ENCODE measurements around the gene CSMD2.
A peak's percentile ranks its signal among the peaks of the same experiment; 100 is the strongest.
"Not testable (repeated sequence)": the region's sequence is repeated elsewhere in the genome, so short reads cannot be mapped to it uniquely, and the experiment has no call there.

CSMD2 gene

GRCh38 chr1:34025675-34026074 lies 139.4 kb downstream of the CSMD2 start:
- Histone ChIP-seq H3K4me3 (ENCODE audit: low read length) (no peak overlapping the region), H3K9me3 (ENCODE audit: insufficient read depth, low read depth, low read length) (no peaks in the 10 kb centered on the region), H3K36me3 (ENCODE audit: insufficient read depth, low read length) (no peaks in the 10 kb centered on the region), H3K9ac (ENCODE audit: low read depth, low read length) (no peak overlapping the region), H3K27me3 (ENCODE audit: insufficient read depth, low read length) (no peaks in the 10 kb centered on the region), H3K27ac (ENCODE audit: low read depth, low read length) (no peak overlapping the region), H3K4me1 (ENCODE audit: insufficient read depth, low read length) (no peaks in the 10 kb centered on the region)
- WGBS = 94% methylated on average over 3 of the region's 3 CpGs

- 92% methylated on average over 4 of the region's 4 CpGs for WGBS
- Histone ChIP-seq H3K36me3 (ENCODE audit: insufficient read depth, low read length) (no peaks in the 10 kb centered on the region), H3K9me3 (ENCODE audit: insufficient read depth, low read depth, low read length) (no peaks in the 10 kb centered on the region), H3K4me1 (ENCODE audit: insufficient read depth, low read length) (peaks cover 8% of the 10 kb centered on the region; the same call in 1 of the 2 replicates), H3K4me3 (ENCODE audit: low read length) (no peak overlapping the region), H3K27me3 (ENCODE audit: insufficient read depth, low read length) (no peaks in the 10 kb centered on the region), H3K9ac (ENCODE audit: low read depth, low read length) (no peak overlapping the region), H3K27ac (ENCODE audit: low read depth, low read length) (no peak overlapping the region)
Measured at GRCh38 chr1:34024485-34024884, 140.5 kb downstream of the CSMD2 start.

GRCh38 chr1:34019741-34020552 lies 145.1 kb downstream of the CSMD2 start:
- Histone ChIP-seq H3K27ac (ENCODE audit: low read depth, low read length) (peak overlapping the region; percentile 42; the same call in 1 of the 2 replicates), H3K27me3 (ENCODE audit: insufficient read depth, low read length) (no peaks in the 10 kb centered on the region), H3K4me1 (ENCODE audit: insufficient read depth, low read length) (peaks cover 11% of the 10 kb centered on the region; the same call in 1 of the 2 replicates), H3K9me3 (ENCODE audit: insufficient read depth, low read depth, low read length) (no peaks in the 10 kb centered on the region), H3K9ac (ENCODE audit: low read depth, low read length) (no peak overlapping the region), H3K4me3 (ENCODE audit: low read length) (no peak overlapping the region), H3K36me3 (ENCODE audit: insufficient read depth, low read length) (no peaks in the 10 kb centered on the region)
- WGBS = 79% methylated on average over 7 of the region's 7 CpGs

GRCh38 chr1:34018285-34018684 lies 146.7 kb downstream of the CSMD2 start:
- H3K9me3 ChIP-seq (ENCODE audit: insufficient read depth, low read depth, low read length) = no peaks in the 10 kb centered on the region
- H3K4me1 ChIP-seq (ENCODE audit: insufficient read depth, low read length) = peaks cover 11% of the 10 kb centered on the region; the same call in 1 of the 2 replicates
- no peak overlapping the region for H3K4me3 ChIP-seq (ENCODE audit: low read length)
- no peaks in the 10 kb centered on the region for H3K27me3 ChIP-seq (ENCODE audit: insufficient read depth, low read length)
- H3K9ac ChIP-seq (ENCODE audit: low read depth, low read length) = no peak overlapping the region
- H3K36me3 ChIP-seq (ENCODE audit: insufficient read depth, low read length) = no peaks in the 10 kb centered on the region
- 78% methylated on average over 2 of the region's 2 CpGs for WGBS
- H3K27ac ChIP-seq (ENCODE audit: low read depth, low read length) = no peak overlapping the region

GRCh38 chr1:34016281-34016680 lies 148.7 kb downstream of the CSMD2 start:
- peaks cover 11% of the 10 kb centered on the region; the same call in 1 of the 2 replicates for H3K4me1 ChIP-seq (ENCODE audit: insufficient read depth, low read length)
- H3K9me3 ChIP-seq (ENCODE audit: insufficient read depth, low read depth, low read length); H3K36me3 ChIP-seq (ENCODE audit: insufficient read depth, low read length); H3K4me3 ChIP-seq (ENCODE audit: low read length); H3K9ac ChIP-seq (ENCODE audit: low read depth, low read length); H3K27ac ChIP-seq (ENCODE audit: low read depth, low read length); H3K27me3 ChIP-seq (ENCODE audit: insufficient read depth, low read length): not testable (repeated sequence)
- 100% methylated on average over 1 of the region's 3 CpGs for WGBS

- 63% methylated on average over 11 of the region's 11 CpGs for WGBS
- H3K27ac ChIP-seq (ENCODE audit: low read depth, low read length) = no peak overlapping the region
- H3K4me3 ChIP-seq (ENCODE audit: low read length) = no peak overlapping the region
- H3K9ac ChIP-seq (ENCODE audit: low read depth, low read length) = no peak overlapping the region
- no peaks in the 10 kb centered on the region for H3K36me3 ChIP-seq (ENCODE audit: insufficient read depth, low read length)
- H3K9me3 ChIP-seq (ENCODE audit: insufficient read depth, low read depth, low read length) = no peaks in the 10 kb centered on the region
- no peaks in the 10 kb centered on the region for H3K27me3 ChIP-seq (ENCODE audit: insufficient read depth, low read length)
- H3K4me1 ChIP-seq (ENCODE audit: insufficient read depth, low read length) = no peaks in the 10 kb centered on the region
Measured at GRCh38 chr1:34013958-34014737, 150.9 kb downstream of the CSMD2 start.

GRCh38 chr1:34013136-34013535 lies 151.9 kb downstream of the CSMD2 start:
- WGBS = 88% methylated on average over 10 of the region's 10 CpGs
- Histone ChIP-seq H3K4me3 (ENCODE audit: low read length) (no peak overlapping the region), H3K9me3 (ENCODE audit: insufficient read depth, low read depth, low read length) (no peaks in the 10 kb centered on the region), H3K4me1 (ENCODE audit: insufficient read depth, low read length) (no peaks in the 10 kb centered on the region), H3K27ac (ENCODE audit: low read depth, low read length) (no peak overlapping the region), H3K27me3 (ENCODE audit: insufficient read depth, low read length) (no peaks in the 10 kb centered on the region), H3K36me3 (ENCODE audit: insufficient read depth, low read length) (no peaks in the 10 kb centered on the region), H3K9ac (ENCODE audit: low read depth, low read length) (no peak overlapping the region)

- Histone ChIP-seq H3K27ac (ENCODE audit: low read depth, low read length) (no peak overlapping the region), H3K4me1 (ENCODE audit: insufficient read depth, low read length) (no peaks in the 10 kb centered on the region), H3K9me3 (ENCODE audit: insufficient read depth, low read depth, low read length) (no peaks in the 10 kb centered on the region), H3K27me3 (ENCODE audit: insufficient read depth, low read length) (no peaks in the 10 kb centered on the region), H3K9ac (ENCODE audit: low read depth, low read length) (no peak overlapping the region), H3K36me3 (ENCODE audit: insufficient read depth, low read length) (no peaks in the 10 kb centered on the region), H3K4me3 (ENCODE audit: low read length) (no peak overlapping the region)
- 93% methylated on average over 5 of the region's 5 CpGs for WGBS
Measured at GRCh38 chr1:34009340-34009985, 155.6 kb downstream of the CSMD2 start.

GRCh38 chr1:34007760-34008159 lies 157.3 kb downstream of the CSMD2 start:
- H3K9ac ChIP-seq (ENCODE audit: low read depth, low read length) = no peak overlapping the region
- WGBS = 96% methylated on average over 1 of the region's 2 CpGs
- no peaks in the 10 kb centered on the region for H3K9me3 ChIP-seq (ENCODE audit: insufficient read depth, low read depth, low read length)
- no peak overlapping the region for H3K27ac ChIP-seq (ENCODE audit: low read depth, low read length)
- no peaks in the 10 kb centered on the region for H3K4me1 ChIP-seq (ENCODE audit: insufficient read depth, low read length)
- H3K27me3 ChIP-seq (ENCODE audit: insufficient read depth, low read length) = no peaks in the 10 kb centered on the region
- no peaks in the 10 kb centered on the region for H3K36me3 ChIP-seq (ENCODE audit: insufficient read depth, low read length)
- no peak overlapping the region for H3K4me3 ChIP-seq (ENCODE audit: low read length)

GRCh38 chr1:34005309-34005708 lies 159.7 kb downstream of the CSMD2 start:
- Histone ChIP-seq H3K9me3 (ENCODE audit: insufficient read depth, low read depth, low read length) (no peaks in the 10 kb centered on the region), H3K9ac (ENCODE audit: low read depth, low read length) (no peak overlapping the region), H3K36me3 (ENCODE audit: insufficient read depth, low read length) (no peaks in the 10 kb centered on the region), H3K27ac (ENCODE audit: low read depth, low read length) (no peak overlapping the region), H3K4me3 (ENCODE audit: low read length) (no peak overlapping the region), H3K27me3 (ENCODE audit: insufficient read depth, low read length) (no peaks in the 10 kb centered on the region), H3K4me1 (ENCODE audit: insufficient read depth, low read length) (no peaks in the 10 kb centered on the region)
- 94% methylated on average over 2 of the region's 2 CpGs for WGBS

- Histone ChIP-seq H3K36me3 (ENCODE audit: insufficient read depth, low read length) (no peaks in the 10 kb centered on the region), H3K4me3 (ENCODE audit: low read length) (no peak overlapping the region), H3K4me1 (ENCODE audit: insufficient read depth, low read length) (peaks cover 7% of the 10 kb centered on the region; the same call in 1 of the 2 replicates), H3K9me3 (ENCODE audit: insufficient read depth, low read depth, low read length) (no peaks in the 10 kb centered on the region), H3K9ac (ENCODE audit: low read depth, low read length) (no peak overlapping the region), H3K27ac (ENCODE audit: low read depth, low read length) (no peak overlapping the region), H3K27me3 (ENCODE audit: insufficient read depth, low read length) (no peaks in the 10 kb centered on the region)
- 67% methylated on average over 2 of the region's 2 CpGs for WGBS
Measured at GRCh38 chr1:34002810-34003209, 162.2 kb downstream of the CSMD2 start.

All from HUES64 (cell line).